HCT116 (cell line): ENCODE results near the gene PCYT1A.

Experiments
- EGR1 ChIP-seq: IDR thresholded peaks from 2 replicates; pipeline ENCODE4 v1.6.1; 2012; ENCODE audit warnings: low read depth
- ELF1 ChIP-seq: IDR thresholded peaks from 2 replicates; pipeline ENCODE4 v1.6.1; 2012; ENCODE audit warnings: low read depth, borderline replicate concordance
- EZH2phosphoT487 ChIP-seq: fragments of 200-600 bp; IDR thresholded peaks from 2 replicates; pipeline ENCODE4 v1.6.1; 2018; ENCODE audit warnings: antibody characterized with exemption, borderline replicate concordance
- POLR2A ChIP-seq: IDR thresholded peaks from 2 replicates; pipeline ENCODE4 v1.7.0; 2011; ENCODE audit warnings: borderline replicate concordance; ENCODE audit not compliant: insufficient read depth, insufficient read length; ENCODE audit errors: extremely low read depth
- POLR2AphosphoS5 ChIP-seq: IDR thresholded peaks from 2 replicates; pipeline ENCODE4 v1.6.1; 2011; ENCODE audit warnings: mild to moderate bottlenecking, low read depth, low read length, moderate library complexity
- TF ChIP-seq, protein P1 (sequence below), 3 experiments: fragments of 200-600 bp in 1 of 3; sonication (generic) in 1 of 3; IDR thresholded peaks in 2 of 3; conservative IDR thresholded peaks in 1 of 3; 2 replicates each; pipeline ENCODE4 v1.5.1; 2012 to 2017; ENCODE audit warnings: low read depth in 2 of 3, low read length in 2 of 3, antibody characterized with exemption in 1 of 3, borderline replicate concordance in 1 of 3, control low read depth in 1 of 3, mild to moderate bottlenecking in 1 of 3, mixed read lengths in 1 of 3, mixed run types in 1 of 3, moderate library complexity in 1 of 3; ENCODE audit not compliant: insufficient read depth in 1 of 3
- TF ChIP-seq, protein P2 (sequence below): IDR thresholded peaks from 2 replicates; pipeline ENCODE4 v1.6.1; 2012
- TF ChIP-seq, protein P3 (sequence below): IDR thresholded peaks from 2 replicates; pipeline ENCODE4 v1.6.1; 2011; ENCODE audit warnings: mild to moderate bottlenecking, low read length, moderate library complexity; ENCODE audit not compliant: insufficient replicate concordance; ENCODE audit errors: extremely low read depth

DNA sequence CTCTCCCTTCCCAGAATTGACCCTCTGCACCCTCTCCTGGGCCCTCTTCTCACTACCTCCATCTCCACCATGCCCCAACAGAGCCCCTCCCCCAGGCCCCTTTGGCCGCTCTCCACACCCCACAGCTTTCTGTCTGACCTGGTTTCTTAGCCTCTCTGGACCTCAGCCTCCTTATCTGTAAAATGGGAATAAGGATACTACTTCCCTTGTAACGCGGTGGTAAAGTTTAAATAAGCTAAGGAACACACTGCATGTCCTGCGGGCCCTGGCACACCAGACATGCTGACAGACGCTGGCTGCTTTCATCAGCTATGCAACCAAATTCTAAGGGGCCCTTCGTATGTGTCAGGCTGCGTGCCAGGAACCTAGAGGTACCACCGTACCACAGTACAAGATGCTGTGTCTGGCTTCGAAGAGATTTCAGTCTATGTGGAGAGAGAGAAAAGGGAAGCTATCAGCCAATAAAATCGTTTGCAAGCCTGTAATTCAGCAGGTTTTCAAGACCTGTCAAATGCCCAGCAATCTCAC is 72.0 kb downstream of the PCYT1A start:
- TF ChIP-seq, protein P1, sequence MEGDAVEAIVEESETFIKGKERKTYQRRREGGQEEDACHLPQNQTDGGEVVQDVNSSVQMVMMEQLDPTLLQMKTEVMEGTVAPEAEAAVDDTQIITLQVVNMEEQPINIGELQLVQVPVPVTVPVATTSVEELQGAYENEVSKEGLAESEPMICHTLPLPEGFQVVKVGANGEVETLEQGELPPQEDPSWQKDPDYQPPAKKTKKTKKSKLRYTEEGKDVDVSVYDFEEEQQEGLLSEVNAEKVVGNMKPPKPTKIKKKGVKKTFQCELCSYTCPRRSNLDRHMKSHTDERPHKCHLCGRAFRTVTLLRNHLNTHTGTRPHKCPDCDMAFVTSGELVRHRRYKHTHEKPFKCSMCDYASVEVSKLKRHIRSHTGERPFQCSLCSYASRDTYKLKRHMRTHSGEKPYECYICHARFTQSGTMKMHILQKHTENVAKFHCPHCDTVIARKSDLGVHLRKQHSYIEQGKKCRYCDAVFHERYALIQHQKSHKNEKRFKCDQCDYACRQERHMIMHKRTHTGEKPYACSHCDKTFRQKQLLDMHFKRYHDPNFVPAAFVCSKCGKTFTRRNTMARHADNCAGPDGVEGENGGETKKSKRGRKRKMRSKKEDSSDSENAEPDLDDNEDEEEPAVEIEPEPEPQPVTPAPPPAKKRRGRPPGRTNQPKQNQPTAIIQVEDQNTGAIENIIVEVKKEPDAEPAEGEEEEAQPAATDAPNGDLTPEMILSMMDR (IDR thresholded peaks at IDR 0.05 in 2 of 3, conservative IDR thresholded peaks at IDR 0.05 in 1 of 3; ENCODE audit: borderline replicate concordance in 1 of 3, insufficient read depth in 1 of 3, low read depth in 2 of 3, low read length in 2 of 3), result no peak
- TF ChIP-seq, protein P2, sequence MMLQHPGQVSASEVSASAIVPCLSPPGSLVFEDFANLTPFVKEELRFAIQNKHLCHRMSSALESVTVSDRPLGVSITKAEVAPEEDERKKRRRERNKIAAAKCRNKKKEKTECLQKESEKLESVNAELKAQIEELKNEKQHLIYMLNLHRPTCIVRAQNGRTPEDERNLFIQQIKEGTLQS, result no peak
- no peak for TF ChIP-seq EGR1
- TF ChIP-seq POLR2AphosphoS5, result no peak
- TF ChIP-seq EZH2phosphoT487, result no peak
- no peak for TF ChIP-seq POLR2A
- TF ChIP-seq ELF1, result no peak
- TF ChIP-seq, protein P3, sequence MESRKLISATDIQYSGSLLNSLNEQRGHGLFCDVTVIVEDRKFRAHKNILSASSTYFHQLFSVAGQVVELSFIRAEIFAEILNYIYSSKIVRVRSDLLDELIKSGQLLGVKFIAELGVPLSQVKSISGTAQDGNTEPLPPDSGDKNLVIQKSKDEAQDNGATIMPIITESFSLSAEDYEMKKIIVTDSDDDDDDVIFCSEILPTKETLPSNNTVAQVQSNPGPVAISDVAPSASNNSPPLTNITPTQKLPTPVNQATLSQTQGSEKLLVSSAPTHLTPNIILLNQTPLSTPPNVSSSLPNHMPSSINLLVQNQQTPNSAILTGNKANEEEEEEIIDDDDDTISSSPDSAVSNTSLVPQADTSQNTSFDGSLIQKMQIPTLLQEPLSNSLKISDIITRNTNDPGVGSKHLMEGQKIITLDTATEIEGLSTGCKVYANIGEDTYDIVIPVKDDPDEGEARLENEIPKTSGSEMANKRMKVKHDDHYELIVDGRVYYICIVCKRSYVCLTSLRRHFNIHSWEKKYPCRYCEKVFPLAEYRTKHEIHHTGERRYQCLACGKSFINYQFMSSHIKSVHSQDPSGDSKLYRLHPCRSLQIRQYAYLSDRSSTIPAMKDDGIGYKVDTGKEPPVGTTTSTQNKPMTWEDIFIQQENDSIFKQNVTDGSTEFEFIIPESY, result no peak
